GM19438 (cell line): ENCODE results near the gene VEZF1.
"Not testable (repeated sequence)": the region's sequence is repeated elsewhere in the genome, so short reads cannot be mapped to it uniquely, and the experiment has no call there.

ENCODE experiments used
- ATAC-seq: cut with Tn5 transposase; IDR thresholded peaks from one replicate; pipeline ENCODE4 v1.9.1; 2021; ENCODE audit warnings: low read depth; ENCODE audit not compliant: unreplicated experiment

Gene VEZF1

GRCh38 chr17:57976594-57976993, 11.5 kb downstream of the VEZF1 start:
- ATAC-seq, result no peak

- no peak for ATAC-seq
Measured at GRCh38 chr17:57975044-57975443, 13.0 kb downstream of the VEZF1 start.

GRCh38 chr17:57974053-57974824, 13.8 kb downstream of the VEZF1 start:
- not testable (repeated sequence) for ATAC-seq

GRCh38 chr17:57972151-57972550, 15.9 kb downstream of the VEZF1 start:
- ATAC-seq, result no peak

- ATAC-seq, result no peak
Measured at GRCh38 chr17:57971572-57971971, 16.5 kb downstream of the VEZF1 start.

GRCh38 chr17:57970710-57971109, 17.3 kb downstream of the VEZF1 start:
- no peak for ATAC-seq

GRCh38 chr17:57968456-57968855, 19.6 kb downstream of the VEZF1 start:
- no peak for ATAC-seq

GRCh38 chr17:57966875-57967274, 21.2 kb downstream of the VEZF1 start:
- no peak for ATAC-seq

- no peak for ATAC-seq
Measured at GRCh38 chr17:57966246-57966645, 21.8 kb downstream of the VEZF1 start.

- ATAC-seq, result no peak
Measured at GRCh38 chr17:57965521-57966160, 22.4 kb downstream of the VEZF1 start.

- no peak for ATAC-seq
Measured at GRCh38 chr17:57963149-57963511, 24.9 kb downstream of the VEZF1 start.

GRCh38 chr17:57962279-57963148, 25.5 kb downstream of the VEZF1 start:
- no peak for ATAC-seq

GRCh38 chr17:57959929-57960328, 28.1 kb downstream of the VEZF1 start:
- no peak for ATAC-seq

GRCh38 chr17:57958391-57958790, 29.7 kb downstream of the VEZF1 start:
- ATAC-seq, result not testable (repeated sequence)

- no peak for ATAC-seq
Measured at GRCh38 chr17:57957886-57958285, 30.2 kb downstream of the VEZF1 start.

GRCh38 chr17:57957120-57957850, 30.8 kb downstream of the VEZF1 start:
- ATAC-seq, result no peak

GRCh38 chr17:57956291-57957119, 31.5 kb downstream of the VEZF1 start:
- ATAC-seq, result peak; percentile 74

GRCh38 chr17:57955183-57955931, 32.7 kb downstream of the VEZF1 start, which contains the start of gene CUEDC1:
Gene CUEDC1, minus strand, starts transcription at chr17:57955412. Its CDS starts 69,848 bp downstream, at chr17:57885564.
- ATAC-seq, result no peak
